ENCODE data around the gene PELI2.

The PELI2 gene, protein sequence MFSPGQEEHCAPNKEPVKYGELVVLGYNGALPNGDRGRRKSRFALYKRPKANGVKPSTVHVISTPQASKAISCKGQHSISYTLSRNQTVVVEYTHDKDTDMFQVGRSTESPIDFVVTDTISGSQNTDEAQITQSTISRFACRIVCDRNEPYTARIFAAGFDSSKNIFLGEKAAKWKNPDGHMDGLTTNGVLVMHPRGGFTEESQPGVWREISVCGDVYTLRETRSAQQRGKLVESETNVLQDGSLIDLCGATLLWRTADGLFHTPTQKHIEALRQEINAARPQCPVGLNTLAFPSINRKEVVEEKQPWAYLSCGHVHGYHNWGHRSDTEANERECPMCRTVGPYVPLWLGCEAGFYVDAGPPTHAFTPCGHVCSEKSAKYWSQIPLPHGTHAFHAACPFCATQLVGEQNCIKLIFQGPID

DNA sequence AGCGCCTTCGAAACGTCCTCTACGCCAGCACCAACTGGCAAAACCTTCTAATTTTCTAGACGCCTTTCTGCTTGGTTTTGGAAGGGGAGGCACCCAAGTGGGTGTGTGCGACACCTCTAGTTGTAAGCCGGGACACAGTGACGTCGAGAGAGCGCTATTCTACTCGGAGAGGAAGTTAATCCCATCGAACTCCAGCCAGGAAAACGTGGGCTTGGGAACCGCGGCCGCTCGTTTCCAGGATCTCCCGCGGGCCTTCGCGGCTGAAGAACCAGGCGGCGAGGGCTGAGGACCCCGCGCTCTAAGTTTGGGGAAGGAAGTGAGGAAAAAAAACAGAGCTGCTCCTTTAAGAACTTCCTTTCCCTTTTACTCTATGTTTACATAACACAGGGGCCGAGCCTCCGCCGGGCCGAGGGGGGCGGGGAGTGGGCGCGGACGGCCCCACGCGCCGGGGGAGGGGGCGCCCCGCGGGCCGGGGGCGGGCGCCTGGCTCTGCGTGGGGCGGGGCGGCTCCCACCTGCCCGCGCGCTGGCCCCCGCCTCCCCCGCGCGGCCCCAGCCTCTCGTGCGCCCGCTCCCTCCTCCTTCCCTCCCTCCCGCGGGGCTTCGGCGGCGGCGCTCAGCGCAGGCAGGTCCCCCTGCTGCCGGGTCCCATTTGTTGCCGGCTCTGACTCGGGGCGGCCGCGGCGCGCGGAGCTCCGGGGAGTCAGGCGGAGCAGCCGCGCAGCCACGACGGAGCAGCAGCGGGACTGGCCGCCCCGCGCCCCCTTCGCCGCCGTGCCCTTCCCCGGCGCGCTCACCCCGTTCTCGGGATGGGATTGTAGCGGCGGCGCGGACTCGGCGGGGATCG lies at the start of gene PELI2:
PELI2 (plus strand) TSS at position 647 of the 846 bp plus-strand sequence. CDS start 250 bp downstream, outside the sequence.
- in situ Hi-C loops (cut with MboI; ENCODE audit: low sequenced_read_pairs): no loop called here

DNA sequence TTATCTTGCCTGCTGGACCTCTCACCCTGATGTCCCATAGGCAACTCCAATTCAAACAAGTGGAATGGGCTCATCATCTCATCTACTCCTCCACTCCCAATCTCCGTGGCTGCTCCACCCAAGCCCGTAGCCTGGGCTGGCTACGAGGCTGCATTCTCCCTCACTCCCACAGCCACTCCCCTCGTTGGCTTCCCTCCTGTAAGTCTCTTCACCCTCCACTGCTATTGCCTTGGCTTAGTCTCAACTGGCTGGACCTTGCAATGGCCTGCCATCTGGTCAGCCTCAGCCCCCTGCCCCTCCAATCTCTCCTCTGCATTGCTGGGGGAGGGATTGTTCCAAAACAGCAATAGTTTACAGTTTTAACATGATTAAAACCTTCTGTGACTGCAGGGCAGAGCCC lies 44.4 kb upstream of the PELI2 start:
- in situ Hi-C loops (cut with MboI; ENCODE audit: low sequenced_read_pairs): no loop called here

DNA sequence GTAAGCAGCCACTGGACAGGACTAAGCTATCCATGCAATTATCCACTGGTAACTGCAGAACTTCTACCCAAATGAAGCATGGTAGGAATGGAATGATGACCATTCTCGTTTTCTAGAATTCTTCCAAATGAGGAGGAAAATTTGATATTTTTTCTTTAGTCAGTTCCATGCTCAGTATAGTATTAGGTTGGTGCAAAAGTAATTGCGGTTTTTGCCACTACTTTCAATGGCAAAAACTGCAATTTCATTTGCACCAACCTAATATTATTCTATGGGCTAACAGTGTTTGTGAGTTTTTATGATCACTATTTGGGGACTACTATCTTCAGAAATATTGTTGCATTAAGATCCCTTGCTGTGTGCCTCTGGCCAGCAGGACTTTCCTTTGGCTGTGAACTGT lies 42.9 kb upstream of the PELI2 start:
- in situ Hi-C loops (cut with MboI; ENCODE audit: low sequenced_read_pairs): no loop called here

DNA sequence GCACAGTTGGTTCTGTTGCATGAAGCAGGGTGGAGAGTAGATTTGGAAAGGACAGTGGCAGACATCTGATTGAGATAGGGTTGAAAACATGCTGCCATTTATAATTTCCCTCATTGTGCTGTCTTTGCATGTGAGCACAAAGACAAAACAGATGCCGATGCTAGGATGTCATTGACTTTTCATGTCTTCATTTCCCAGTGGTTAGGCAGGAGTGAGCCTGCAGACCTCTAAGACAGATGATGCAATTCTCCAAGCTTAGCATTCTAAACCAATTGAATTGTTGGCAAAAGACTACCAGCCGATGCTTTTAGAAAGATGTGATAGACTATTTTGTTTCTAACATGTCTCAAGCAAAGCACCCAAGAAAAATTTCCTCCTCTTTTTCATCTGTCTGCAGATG lies 37.1 kb upstream of the PELI2 start:
- in situ Hi-C loops (cut with MboI; ENCODE audit: low sequenced_read_pairs): no loop called here

DNA sequence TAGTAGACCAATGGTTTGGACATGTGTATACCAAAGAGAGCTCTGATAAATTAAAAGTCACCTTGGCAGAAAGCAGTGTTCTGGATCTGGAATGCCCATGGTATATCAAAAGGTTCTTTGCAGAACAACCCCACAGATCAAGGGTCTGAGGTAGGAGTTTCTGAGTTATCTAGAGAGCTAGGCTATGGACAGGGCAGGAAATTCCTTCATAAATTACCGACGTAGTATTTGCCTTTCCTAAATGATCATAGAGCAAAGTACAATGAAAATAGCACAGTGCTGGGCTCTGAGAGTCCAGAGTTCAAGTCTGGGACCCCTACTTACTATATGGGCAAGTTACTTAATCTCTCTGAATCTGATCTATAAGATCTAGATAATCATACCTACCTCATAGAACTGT lies 35.3 kb upstream of the PELI2 start:
- in situ Hi-C loops (cut with MboI; ENCODE audit: low sequenced_read_pairs): no loop called here

DNA sequence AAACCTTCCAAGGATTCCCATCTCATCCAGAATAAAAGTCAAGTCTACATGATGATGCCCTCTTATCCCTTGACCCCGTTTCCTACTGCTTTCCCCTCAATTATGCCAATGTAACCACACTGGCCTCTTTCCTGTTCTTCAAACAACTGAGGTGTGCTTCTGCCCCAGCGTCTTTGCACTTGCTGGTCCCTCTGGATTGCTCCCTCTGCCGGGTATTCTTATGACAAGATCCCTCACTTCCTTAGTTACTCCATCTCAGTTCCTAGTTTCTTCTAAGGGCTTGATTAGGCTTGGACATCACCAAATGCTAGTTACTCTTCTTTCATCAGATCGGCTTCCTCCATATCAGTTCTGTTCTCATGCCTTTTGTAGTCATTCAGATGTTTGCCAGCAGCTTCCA lies 32.7 kb upstream of the PELI2 start:
- in situ Hi-C loops (cut with MboI; ENCODE audit: low sequenced_read_pairs): no loop called here

DNA sequence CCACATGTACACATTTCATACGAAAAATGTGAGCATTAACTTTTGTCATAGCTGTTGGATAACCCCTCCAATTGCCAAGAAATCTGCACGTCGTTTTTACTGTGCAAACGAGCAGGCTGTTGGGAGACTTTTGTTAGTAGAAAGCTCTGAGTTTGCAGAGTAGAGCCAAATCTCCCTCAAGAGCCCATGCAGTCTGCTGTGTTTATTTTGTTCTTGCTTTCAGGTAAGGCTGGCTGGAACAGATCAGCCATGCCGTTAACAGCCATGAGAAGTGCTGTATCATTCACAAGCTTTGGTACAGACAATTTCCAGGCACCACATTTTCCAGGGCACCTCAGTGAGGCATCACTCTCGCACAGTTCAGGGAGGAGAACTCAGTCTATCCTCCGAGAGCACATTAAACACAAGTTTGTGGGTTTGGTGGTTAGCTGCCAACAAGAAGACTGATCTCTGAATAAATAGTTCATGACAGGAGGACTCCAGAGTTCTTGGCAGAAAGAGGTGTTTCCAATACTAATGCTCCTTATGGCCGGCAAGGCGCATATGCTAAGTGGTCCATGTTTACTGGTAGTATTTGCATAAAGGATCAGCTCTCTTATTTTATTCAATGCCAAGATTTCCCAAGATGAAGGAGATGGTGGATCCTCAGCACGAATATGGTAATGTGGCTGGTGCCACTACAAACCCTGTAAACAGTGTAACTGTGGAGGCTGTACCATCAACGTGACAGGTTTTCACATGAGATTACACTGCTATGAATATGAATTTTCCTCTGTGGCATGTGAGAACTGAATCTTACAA lies 30.3 kb upstream of the PELI2 start:
- in situ Hi-C loops (cut with MboI; ENCODE audit: low sequenced_read_pairs): no loop called here

DNA sequence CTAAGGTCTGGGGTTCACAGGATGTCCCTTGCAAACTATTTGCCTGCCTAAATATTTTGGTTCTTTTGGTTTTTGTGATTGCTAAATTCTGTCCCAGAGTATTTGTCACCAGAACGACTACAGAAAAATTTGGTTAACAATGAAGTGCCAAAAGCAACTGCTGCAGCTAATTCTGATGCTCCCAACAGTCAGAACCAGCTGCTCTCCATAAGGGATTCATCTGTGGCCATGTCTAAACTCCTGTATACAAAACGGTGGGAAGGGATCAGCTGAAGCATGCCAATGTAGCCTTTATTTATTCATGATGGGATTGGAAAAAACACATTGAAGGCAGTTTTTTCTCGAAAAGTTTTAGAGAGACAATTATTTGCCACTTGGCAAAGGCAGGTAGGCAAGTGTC lies 29.3 kb upstream of the PELI2 start:
- in situ Hi-C loops (cut with MboI; ENCODE audit: low sequenced_read_pairs): no loop called here

DNA sequence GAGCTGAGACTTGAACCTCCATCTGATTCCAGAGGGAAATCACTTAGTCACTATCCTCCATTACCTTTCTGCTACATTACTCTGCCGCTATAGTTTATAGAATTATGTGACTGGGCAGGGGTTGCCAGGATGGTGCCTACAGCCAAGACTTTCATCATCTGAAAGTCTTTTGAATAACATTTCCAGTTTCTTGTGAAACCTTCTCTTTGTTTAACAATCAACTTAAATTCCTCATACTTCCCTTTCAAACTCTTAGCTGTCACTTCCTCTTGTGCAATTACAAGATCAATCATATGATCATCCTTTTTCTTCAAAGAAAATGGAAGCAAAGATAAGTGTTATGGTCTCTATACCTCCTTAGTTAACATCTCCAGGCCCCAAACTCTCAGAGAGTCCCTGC lies 25.4 kb upstream of the PELI2 start:
- in situ Hi-C loops (cut with MboI; ENCODE audit: low sequenced_read_pairs): no loop called here

DNA sequence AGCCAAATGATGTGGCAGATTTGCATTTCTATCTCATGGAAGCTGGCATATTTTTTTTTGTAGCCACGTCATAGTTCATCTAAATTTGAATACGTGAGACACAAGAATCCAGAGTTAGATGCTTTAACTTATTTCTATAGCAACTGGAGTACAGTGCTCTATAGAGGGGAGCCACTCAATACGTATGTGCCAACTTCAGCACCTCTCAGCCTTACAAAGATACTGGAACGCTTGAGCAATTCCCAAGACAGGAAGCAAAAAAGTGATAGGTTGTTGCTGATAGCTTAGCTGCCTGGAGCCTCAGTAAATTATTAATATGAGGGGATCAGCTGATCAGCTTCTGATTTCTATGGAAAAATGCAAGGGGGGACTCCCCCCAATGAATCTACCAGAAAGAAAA lies 24.1 kb upstream of the PELI2 start:
- in situ Hi-C loops (cut with MboI; ENCODE audit: low sequenced_read_pairs): no loop called here

DNA sequence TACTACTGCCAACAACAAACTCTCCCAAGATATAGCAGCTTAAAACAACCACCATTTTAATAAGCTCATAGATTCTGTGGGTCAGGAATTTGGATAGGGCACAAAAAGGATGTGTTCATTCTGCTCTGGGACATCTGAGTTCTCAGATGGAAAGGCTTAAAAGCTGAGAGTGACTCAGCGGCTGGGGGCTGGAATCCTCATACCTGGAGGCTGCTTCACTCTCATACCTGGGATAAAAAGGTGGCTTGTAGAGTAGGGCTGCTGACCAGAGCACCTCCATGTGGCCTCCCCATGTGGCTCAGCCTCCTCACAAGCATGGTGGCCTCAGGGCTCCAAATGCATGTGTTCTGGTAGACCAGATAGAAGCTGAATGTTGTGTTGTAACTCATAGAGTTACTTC lies 20.2 kb upstream of the PELI2 start:
- in situ Hi-C loops (cut with MboI; ENCODE audit: low sequenced_read_pairs): no loop called here

DNA sequence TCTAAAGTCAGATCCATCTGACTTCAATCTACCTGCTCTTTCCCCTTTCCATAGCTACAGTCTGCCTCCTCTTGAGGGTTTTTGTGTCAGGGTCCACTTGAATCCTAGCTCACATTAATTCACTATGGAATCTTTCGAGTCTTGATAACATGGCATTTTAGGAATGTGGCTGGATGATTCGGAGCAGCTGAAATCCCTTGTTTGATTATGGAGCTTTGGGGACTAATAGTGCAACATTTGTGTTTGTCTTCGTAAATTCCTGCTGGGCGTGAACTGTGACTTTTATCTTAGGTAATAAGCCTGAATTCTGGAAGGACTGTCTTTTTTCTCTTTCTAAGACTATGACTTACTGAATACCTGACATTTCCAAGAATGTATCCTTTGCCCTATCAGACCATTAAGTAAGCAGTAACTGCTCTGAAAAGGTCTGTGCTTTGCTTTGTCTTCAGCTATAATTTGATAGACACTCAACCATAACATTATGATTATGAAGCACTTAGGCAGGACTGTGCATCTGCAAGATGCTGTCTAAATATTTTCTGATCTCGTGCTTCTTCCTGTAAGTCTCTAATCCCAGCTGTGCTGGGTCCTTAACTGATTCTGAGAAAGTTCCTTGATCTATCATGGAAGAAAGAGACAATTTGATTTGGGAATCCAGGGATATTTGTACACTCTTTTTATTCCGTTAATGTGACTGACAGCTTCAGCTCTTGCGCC lies 19.0 kb upstream of the PELI2 start:
- in situ Hi-C loops (cut with MboI; ENCODE audit: low sequenced_read_pairs): no loop called here

DNA sequence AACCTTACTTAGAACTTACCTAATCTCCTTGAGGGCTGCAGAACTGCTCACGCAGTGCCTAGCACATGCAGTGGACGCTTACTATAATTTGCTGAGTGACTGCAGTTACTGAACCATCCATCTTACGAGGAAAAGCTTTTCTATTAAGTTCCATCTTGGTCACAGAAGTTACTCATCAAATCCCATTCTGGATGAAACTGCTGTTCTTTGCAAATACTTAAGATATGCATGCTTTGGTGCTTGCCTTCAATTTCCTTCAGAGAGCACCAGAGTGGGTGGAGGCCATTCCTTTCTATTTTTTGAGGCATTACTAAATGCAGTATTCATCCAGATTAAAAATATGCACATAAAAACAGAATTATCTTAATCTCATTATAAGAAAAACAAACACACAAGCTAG lies 17.7 kb upstream of the PELI2 start:
- in situ Hi-C loops (cut with MboI; ENCODE audit: low sequenced_read_pairs): no loop called here

DNA sequence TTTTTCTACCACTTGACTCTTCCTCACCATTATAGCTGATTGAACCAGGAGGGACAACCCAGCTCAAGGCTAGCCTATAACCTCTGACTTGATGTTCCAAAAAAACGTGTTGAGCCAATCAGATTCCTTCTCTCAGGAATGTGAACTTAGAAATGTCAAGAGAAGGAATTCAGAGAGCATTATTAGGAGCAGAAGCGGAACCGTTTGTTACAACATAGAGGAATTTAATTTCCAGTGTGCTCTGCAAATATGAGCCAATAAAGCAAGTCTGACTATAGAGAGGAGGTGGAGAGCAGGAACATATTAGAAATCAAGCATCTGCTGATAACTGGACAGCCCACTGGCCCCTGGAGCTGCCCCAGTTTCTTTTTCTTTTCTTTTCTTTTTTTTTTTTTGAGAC lies 15.3 kb upstream of the PELI2 start:
- in situ Hi-C loops (cut with MboI; ENCODE audit: low sequenced_read_pairs): no loop called here

DNA sequence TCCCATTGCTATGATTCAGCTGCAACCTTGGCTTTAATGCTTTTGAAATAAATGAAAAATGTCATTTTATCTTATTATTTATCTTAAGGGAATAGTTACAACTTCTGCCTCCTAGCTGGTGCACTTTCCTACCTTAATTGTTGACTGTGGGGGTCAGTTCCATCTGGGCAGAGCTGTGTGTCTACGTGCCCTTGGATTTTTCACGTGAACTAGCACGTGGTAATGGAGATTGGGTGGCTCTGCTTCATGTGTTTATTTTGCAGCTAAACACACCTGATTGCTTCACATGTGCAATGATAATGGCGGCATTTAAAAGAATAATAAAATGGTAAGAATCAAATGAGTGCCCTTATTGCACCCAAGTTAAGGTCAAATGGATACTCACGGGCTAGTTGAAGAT lies 10.6 kb upstream of the PELI2 start:
- in situ Hi-C loops (cut with MboI; ENCODE audit: low sequenced_read_pairs): no loop called here

DNA sequence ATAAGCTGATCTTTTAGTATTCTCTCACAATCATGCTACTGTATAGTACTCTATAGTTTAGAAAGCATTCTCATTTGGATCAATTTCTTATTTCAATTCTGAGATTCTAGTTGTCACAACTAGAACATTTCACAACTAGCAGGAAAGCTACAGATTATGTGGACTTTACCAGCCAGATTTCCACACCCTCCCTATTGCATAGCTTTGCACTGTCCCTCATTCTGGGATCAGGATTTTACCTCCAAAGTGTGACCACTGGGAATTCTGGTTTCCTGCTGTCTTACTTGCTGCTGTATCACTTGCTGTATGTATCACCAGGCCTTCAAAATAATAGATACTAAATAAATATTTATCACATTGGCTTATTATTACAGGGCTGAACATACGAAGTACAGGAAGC lies 10.2 kb upstream of the PELI2 start:
- in situ Hi-C loops (cut with MboI; ENCODE audit: low sequenced_read_pairs): no loop called here

DNA sequence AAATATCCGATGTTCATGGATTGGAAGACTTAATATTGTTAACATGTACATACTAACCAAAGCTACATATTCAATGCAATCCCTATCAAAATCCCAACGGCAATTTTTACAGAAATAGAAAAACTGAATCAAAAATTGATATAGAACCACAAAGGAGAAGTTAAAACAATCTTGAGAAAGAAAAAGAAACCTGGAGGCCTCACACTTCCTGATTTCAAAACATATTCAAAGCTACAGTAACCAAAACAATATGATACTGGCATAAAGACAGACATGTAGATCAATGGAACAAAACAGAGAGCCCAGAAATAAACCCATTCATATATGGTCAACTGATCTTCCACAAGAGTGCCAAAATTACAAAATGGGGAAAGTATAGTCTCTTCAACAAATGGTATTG lies 5.4 kb upstream of the PELI2 start:
- in situ Hi-C loops (cut with MboI; ENCODE audit: low sequenced_read_pairs): no loop called here

DNA sequence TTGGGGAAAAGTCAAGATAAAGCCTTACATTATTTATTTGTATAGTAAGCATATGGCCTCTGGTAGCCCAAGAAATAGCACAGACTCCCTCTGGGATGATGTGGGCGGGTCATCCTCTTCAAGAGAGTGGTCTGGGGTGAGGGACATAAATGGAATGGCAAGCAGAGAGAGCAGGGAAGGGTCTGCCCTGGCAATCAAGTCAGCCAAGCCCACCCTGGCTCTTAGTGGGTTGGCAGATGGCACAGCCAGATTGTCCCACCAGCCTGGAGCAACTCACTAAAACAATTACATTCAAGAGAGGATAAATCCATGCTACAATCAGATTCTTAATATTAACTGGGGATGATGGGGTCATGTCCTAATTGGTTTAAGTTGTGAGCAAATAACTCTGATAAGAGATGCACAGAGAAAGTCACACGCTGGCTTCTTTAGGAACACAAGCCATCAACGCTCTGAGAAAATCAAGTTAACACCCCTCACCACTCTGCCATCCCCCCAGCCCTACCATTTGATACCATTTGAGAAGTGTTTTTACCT lies 2.8 kb upstream of the PELI2 start:
- in situ Hi-C loops (cut with MboI; ENCODE audit: low sequenced_read_pairs): no loop called here

DNA sequence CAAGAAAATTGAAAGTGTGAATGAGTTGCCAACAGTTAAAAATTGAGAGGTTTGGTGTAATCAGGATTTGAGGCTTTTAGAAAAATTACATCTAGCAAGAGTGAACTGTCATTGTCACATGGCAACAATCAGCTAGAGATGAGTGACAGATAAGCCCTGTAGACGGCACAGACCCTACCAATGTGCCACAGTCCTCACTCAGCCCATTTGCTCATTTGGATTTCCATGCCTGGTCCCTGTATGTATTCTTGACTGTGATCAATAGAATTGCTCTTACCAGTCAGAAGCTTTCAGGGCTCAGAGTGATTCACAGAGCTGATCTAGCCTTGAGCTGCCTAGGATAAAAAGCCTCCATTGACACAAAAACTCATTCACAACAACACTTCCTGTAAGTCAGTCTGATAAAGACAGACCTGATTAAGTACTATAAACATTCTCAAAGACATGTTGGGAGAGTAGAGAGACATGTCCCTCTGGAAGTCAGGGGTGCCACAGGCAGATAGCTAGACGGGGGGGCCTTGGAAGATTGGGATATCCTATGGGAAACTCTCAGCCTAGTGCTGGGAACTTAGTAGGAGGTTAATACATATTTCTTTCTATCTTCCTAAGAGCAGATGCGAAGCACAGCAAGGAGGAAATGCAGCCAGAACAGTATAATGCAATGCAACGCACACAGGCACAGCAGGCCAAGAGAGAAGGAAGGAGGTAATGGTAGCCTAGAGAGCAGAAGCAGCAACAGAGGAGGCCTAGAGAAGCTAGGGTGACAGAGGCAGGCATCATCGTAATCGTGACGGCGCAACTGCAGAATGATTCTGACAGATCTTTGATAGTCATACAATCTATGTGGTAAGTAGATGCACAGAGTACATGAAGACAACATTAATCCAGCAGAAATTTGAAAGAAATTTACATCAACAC lies 2.0 kb upstream of the PELI2 start:
- in situ Hi-C loops (cut with MboI; ENCODE audit: low sequenced_read_pairs): no loop called here
